ENCODE results near the gene FYB2. TPM values are rescaled to one million over a fixed set of nuclear protein-coding genes. Genes with fewer than 3 reads are reported as not detected.

Gene FYB2
- total and polyA plus RNA-seq, 10 of the 15 experiments (the other 5 are each of a cell fraction or from before 2014, with no cell fraction given), result 0.04 to 0.16 (median 0.05) TPM; not detected in 4

DNA sequence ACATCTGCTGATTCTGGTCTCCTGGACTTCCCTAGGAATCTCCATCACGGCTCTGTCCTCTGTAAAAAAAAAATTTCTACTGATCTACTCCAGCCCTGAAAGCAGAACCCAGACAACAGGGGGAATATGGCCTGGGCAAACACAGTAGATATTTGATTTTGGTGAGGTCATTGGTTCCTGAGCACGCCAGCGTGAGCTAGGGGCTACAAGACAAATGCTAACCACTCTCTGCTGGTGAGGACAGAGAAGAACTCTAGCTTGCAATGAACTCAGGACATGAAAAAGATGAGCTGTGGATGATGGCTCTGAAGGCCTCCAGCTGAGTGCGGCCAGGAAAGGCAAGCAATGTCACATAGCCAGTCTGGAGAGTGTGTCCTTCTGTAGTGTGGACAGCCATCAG, 17.2 kb upstream of the FYB2 start:
- FAIRE-seq (no peak), ATAC-seq (no peak), DNase-seq (ENCODE audit: low read depth, low spot score) (no peak)
- Histone ChIP-seq H2AFZ (ENCODE audit: control insufficient read depth, low read depth, low read length) (no peak overlapping the region), H3K9me3 (replicated peaks; ENCODE audit: control insufficient read depth, insufficient read depth, low read length) (no peaks in the 10 kb centered on the region), H3K4me2 (ENCODE audit: control insufficient read depth, insufficient read depth) (no peak overlapping the region), H3K79me2 (ENCODE audit: control insufficient read depth, insufficient read depth, low read length) (no peaks in the 10 kb centered on the region), H4K20me1 (ENCODE audit: control insufficient read depth, insufficient read depth) (no peaks in the 10 kb centered on the region), H3K4me1 (ENCODE audit: control insufficient read depth, insufficient read depth, low read length) (no peaks in the 10 kb centered on the region), H3K4me3 (no peak overlapping the region), H3K9ac (ENCODE audit: control insufficient read depth, insufficient read depth, low read length) (no peak overlapping the region), H3K27me3 (replicated peaks in 1 of 2; ENCODE audit: control insufficient read depth in 2 of 2, insufficient read depth in 2 of 2, low read length in 1 of 2) (no peaks in the 10 kb centered on the region; a peak in 1 of 4 replicates), H3K36me3 (ENCODE audit: control insufficient read depth in 2 of 2, insufficient read depth in 2 of 2, low read length in 1 of 2) (no peaks in the 10 kb centered on the region), H3K27ac (ENCODE audit: control insufficient read depth, insufficient read depth) (no peak overlapping the region)
- ChIA-PET POLR2A (no interaction called here), CTCF (interaction anchor here (1.0 kb wide), 2 partner anchors 132 to 1816 kb away, joined by 3 read pairs; no protein-coding TSS in a partner anchor), RAD21 (ENCODE audit: unreplicated experiment) (no interaction called here), SMC1A (ENCODE audit: uncharacterized antibody, unreplicated experiment) (interaction anchor here (0.6 to 0.9 kb wide), 3 partner anchors 16 to 1177 kb away, joined by 3 to 5 read pairs (median 3); no protein-coding TSS in a partner anchor)
- intact Hi-C loops (cut with micrococcal nuclease; ENCODE audit: unreplicated experiment), result loop anchor here (5.0 kb wide), 1 partner anchor 1196 kb away; no protein-coding TSS in a partner anchor
- no TSS peak for BruUV-seq (replicated peaks)
- in situ Hi-C loops (cut with MboI), result loop anchor here (25.0 kb wide), 1 partner anchor 1726 kb away; no protein-coding TSS in a partner anchor
- no peak for TF ChIP-seq POLR2AphosphoS2 (IDR thresholded peaks at IDR 0.05; ENCODE audit: low read depth, low read length)
- no peak for TF ChIP-seq ESRRA (IDR thresholded peaks at IDR 0.05; ENCODE audit: low read length)
- TF ChIP-seq, protein P1, sequence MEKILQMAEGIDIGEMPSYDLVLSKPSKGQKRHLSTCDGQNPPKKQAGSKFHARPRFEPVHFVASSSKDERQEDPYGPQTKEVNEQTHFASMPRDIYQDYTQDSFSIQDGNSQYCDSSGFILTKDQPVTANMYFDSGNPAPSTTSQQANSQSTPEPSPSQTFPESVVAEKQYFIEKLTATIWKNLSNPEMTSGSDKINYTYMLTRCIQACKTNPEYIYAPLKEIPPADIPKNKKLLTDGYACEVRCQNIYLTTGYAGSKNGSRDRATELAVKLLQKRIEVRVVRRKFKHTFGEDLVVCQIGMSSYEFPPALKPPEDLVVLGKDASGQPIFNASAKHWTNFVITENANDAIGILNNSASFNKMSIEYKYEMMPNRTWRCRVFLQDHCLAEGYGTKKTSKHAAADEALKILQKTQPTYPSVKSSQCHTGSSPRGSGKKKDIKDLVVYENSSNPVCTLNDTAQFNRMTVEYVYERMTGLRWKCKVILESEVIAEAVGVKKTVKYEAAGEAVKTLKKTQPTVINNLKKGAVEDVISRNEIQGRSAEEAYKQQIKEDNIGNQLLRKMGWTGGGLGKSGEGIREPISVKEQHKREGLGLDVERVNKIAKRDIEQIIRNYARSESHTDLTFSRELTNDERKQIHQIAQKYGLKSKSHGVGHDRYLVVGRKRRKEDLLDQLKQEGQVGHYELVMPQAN (conservative IDR thresholded peaks at IDR 0.05), result no peak
- no peak for TF ChIP-seq HDAC6 (IDR thresholded peaks at IDR 0.05; ENCODE audit: unreplicated experiment)
- TF ChIP-seq TBL1XR1 (IDR thresholded peaks at IDR 0.05; ENCODE audit: low read depth, low read length), result no peak
- TF ChIP-seq, protein P2, sequence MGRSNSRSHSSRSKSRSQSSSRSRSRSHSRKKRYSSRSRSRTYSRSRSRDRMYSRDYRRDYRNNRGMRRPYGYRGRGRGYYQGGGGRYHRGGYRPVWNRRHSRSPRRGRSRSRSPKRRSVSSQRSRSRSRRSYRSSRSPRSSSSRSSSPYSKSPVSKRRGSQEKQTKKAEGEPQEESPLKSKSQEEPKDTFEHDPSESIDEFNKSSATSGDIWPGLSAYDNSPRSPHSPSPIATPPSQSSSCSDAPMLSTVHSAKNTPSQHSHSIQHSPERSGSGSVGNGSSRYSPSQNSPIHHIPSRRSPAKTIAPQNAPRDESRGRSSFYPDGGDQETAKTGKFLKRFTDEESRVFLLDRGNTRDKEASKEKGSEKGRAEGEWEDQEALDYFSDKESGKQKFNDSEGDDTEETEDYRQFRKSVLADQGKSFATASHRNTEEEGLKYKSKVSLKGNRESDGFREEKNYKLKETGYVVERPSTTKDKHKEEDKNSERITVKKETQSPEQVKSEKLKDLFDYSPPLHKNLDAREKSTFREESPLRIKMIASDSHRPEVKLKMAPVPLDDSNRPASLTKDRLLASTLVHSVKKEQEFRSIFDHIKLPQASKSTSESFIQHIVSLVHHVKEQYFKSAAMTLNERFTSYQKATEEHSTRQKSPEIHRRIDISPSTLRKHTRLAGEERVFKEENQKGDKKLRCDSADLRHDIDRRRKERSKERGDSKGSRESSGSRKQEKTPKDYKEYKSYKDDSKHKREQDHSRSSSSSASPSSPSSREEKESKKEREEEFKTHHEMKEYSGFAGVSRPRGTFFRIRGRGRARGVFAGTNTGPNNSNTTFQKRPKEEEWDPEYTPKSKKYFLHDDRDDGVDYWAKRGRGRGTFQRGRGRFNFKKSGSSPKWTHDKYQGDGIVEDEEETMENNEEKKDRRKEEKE (IDR thresholded peaks at IDR 0.05), result no peak
- TF ChIP-seq, protein P3, sequence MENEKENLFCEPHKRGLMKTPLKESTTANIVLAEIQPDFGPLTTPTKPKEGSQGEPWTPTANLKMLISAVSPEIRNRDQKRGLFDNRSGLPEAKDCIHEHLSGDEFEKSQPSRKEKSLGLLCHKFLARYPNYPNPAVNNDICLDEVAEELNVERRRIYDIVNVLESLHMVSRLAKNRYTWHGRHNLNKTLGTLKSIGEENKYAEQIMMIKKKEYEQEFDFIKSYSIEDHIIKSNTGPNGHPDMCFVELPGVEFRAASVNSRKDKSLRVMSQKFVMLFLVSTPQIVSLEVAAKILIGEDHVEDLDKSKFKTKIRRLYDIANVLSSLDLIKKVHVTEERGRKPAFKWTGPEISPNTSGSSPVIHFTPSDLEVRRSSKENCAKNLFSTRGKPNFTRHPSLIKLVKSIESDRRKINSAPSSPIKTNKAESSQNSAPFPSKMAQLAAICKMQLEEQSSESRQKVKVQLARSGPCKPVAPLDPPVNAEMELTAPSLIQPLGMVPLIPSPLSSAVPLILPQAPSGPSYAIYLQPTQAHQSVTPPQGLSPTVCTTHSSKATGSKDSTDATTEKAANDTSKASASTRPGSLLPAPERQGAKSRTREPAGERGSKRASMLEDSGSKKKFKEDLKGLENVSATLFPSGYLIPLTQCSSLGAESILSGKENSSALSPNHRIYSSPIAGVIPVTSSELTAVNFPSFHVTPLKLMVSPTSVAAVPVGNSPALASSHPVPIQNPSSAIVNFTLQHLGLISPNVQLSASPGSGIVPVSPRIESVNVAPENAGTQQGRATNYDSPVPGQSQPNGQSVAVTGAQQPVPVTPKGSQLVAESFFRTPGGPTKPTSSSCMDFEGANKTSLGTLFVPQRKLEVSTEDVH (IDR thresholded peaks at IDR 0.05; ENCODE audit: low read depth, partially characterized antibody), result no peak
- TF ChIP-seq SIN3A (IDR thresholded peaks at IDR 0.05; ENCODE audit: low read depth, low read length), result no peak
- no peak for TF ChIP-seq YY1 (IDR thresholded peaks at IDR 0.05; ENCODE audit: low read depth, low read length)
- no peak for TF ChIP-seq RAD51 (IDR thresholded peaks at IDR 0.05)
- no peak for TF ChIP-seq CHD1 (IDR thresholded peaks at IDR 0.05; ENCODE audit: low read depth, low read length)
- no peak for TF ChIP-seq HDAC2 (IDR thresholded peaks at IDR 0.05)
- no peak for TF ChIP-seq SRF (IDR thresholded peaks at IDR 0.05; ENCODE audit: low read depth in 2 of 2, low read length in 2 of 2)
- TF ChIP-seq MYB (IDR thresholded peaks at IDR 0.05; ENCODE audit: borderline replicate concordance, low read depth, low read length), result no peak
- no peak for TF ChIP-seq RCOR1 (conservative IDR thresholded peaks at IDR 0.05; ENCODE audit: low read depth, low read length)
- TF ChIP-seq EZH2 (IDR thresholded peaks at IDR 0.05; ENCODE audit: borderline replicate concordance, control insufficient read depth, low read depth, low read length), result no peak
- 31% methylated on average over 4 of the region's 4 CpGs for WGBS (ENCODE audit: insufficient coverage, insufficient replicate concordance, low lambda C conversion rate, missing lambda C conversion rate)

Measured in GM12878 (cell line).